ENCODE measurements around the gene FREM2.

FREM2 gene

GRCh38 chr13:38685974-38686576 lies 802 bp upstream of the FREM2 start:
- H2AK5ac ChIP-seq (ENCODE audit: low read depth, low read length) = no peak overlapping the region
- H3K14ac ChIP-seq (ENCODE audit: low read length) = no peak overlapping the region
- peak overlapping the region; percentile 64 to 81 for H3K4me3 ChIP-seq (ENCODE audit: low read length in 2 of 2)
- H3K9me3 ChIP-seq (replicated peaks in 1 of 2; ENCODE audit: control insufficient read depth in 2 of 2, insufficient read depth in 1 of 2, low read depth in 1 of 2, low read length in 2 of 2) = peaks cover 0 to 8% of the 10 kb centered on the region in 2 donors
- H3K9ac ChIP-seq (ENCODE audit: low read depth, low read length, poor library complexity) = no peak overlapping the region
- peaks cover 5 to 7% of the 10 kb centered on the region in 2 donors for H3K4me1 ChIP-seq (ENCODE audit: control insufficient read depth in 2 of 2, insufficient read depth in 1 of 2, low read depth in 1 of 2, low read length in 2 of 2)
- no peak overlapping the region for H4K91ac ChIP-seq (ENCODE audit: low read depth, low read length, poor library complexity)
- H3K23ac ChIP-seq (ENCODE audit: low read depth, low read length, poor library complexity) = no peak overlapping the region
- no peak overlapping the region for H4K8ac ChIP-seq (ENCODE audit: low read depth, low read length)
- peak overlapping the region; percentile 92 for H3K4me2 ChIP-seq (ENCODE audit: insufficient read depth, low read length, poor library complexity, severe bottlenecking)
- peak overlapping the region; percentile 94 for H2AFZ ChIP-seq (ENCODE audit: low read length)
- no peak overlapping the region for H2BK12ac ChIP-seq (ENCODE audit: low read length)
- peaks cover 0 to 8% of the 10 kb centered on the region in 2 donors for H3K36me3 ChIP-seq (replicated peaks in 1 of 2; ENCODE audit: control insufficient read depth in 2 of 2, insufficient read depth in 2 of 2, low read length in 2 of 2)
- H3K4ac ChIP-seq (ENCODE audit: low read length) = no peak overlapping the region
- WGBS, 2 donors (ENCODE audit: extremely low coverage in 2 of 2, insufficient read length in 2 of 2, insufficient replicate concordance in 1 of 2) = no CpG with 5 or more reads among the region's 14 CpGs
- H2BK120ac ChIP-seq (ENCODE audit: low read depth, low read length) = no peak overlapping the region
- no peak overlapping the region for H2BK5ac ChIP-seq (ENCODE audit: low read length)
- peak overlapping the region; percentile 78 for H3K27ac ChIP-seq (replicated peaks; ENCODE audit: low read length)
- peak overlapping the region; percentile 77 for H3K18ac ChIP-seq (ENCODE audit: low read length)
- DNase-seq (ENCODE audit: low spot score) = peak; percentile 56
- no peak overlapping the region for H2BK15ac ChIP-seq (ENCODE audit: low read length)
- H3K27me3 ChIP-seq (ENCODE audit: control insufficient read depth in 3 of 3, insufficient read depth in 3 of 3, low read depth in 1 of 3, low read length in 3 of 3) = peaks cover 0 to 6% (median 0%) of the 10 kb centered on the region in 3 experiments
- H3K79me1 ChIP-seq (ENCODE audit: low read depth, low read length) = peaks cover 2% of the 10 kb centered on the region

GRCh38 chr13:38687246-38688229 lies 661 bp downstream of the FREM2 start:
- Histone ChIP-seq H4K8ac (ENCODE audit: low read depth, low read length) (no peak overlapping the region), H2BK120ac (ENCODE audit: low read depth, low read length) (peak overlapping the region; percentile 62), H2AK5ac (ENCODE audit: low read depth, low read length) (no peak overlapping the region), H3K14ac (ENCODE audit: low read length) (no peak overlapping the region), H3K4me1 (ENCODE audit: control insufficient read depth in 2 of 2, insufficient read depth in 1 of 2, low read depth in 1 of 2, low read length in 2 of 2) (peaks cover 5 to 7% of the 10 kb centered on the region in 2 donors), H3K23ac (ENCODE audit: low read depth, low read length, poor library complexity) (peak overlapping the region; percentile 29), H3K4me3 (ENCODE audit: low read length in 2 of 2) (peak overlapping the region; percentile 64 to 97), H3K36me3 (replicated peaks in 1 of 2; ENCODE audit: control insufficient read depth in 2 of 2, insufficient read depth in 2 of 2, low read length in 2 of 2) (peaks cover 0 to 11% of the 10 kb centered on the region in 2 donors), H3K27me3 (ENCODE audit: control insufficient read depth in 3 of 3, insufficient read depth in 3 of 3, low read depth in 1 of 3, low read length in 3 of 3) (peaks cover 0 to 6% (median 0%) of the 10 kb centered on the region in 3 experiments), H2AFZ (ENCODE audit: low read length) (peak overlapping the region; percentile 94), H3K9ac (ENCODE audit: low read depth, low read length, poor library complexity) (peak overlapping the region; percentile 92), H3K27ac (replicated peaks; ENCODE audit: low read length) (peak overlapping the region; percentile 82), H4K91ac (ENCODE audit: low read depth, low read length, poor library complexity) (no peak overlapping the region), H2BK12ac (ENCODE audit: low read length) (no peak overlapping the region), H3K4me2 (ENCODE audit: insufficient read depth, low read length, poor library complexity, severe bottlenecking) (peak overlapping the region; percentile 92), H2BK5ac (ENCODE audit: low read length) (no peak overlapping the region), H3K9me3 (replicated peaks in 1 of 2; ENCODE audit: control insufficient read depth in 2 of 2, insufficient read depth in 1 of 2, low read depth in 1 of 2, low read length in 2 of 2) (peaks cover 0 to 10% of the 10 kb centered on the region in 2 donors), H2BK15ac (ENCODE audit: low read length) (peak overlapping the region; percentile 83), H3K79me1 (ENCODE audit: low read depth, low read length) (peaks cover 2% of the 10 kb centered on the region), H3K18ac (ENCODE audit: low read length) (peak overlapping the region; percentile 94), H3K4ac (ENCODE audit: low read length) (peak overlapping the region; percentile 94)
- DNase-seq (ENCODE audit: low spot score) = no peak
- WGBS, 2 donors (ENCODE audit: extremely low coverage in 2 of 2, insufficient read length in 2 of 2, insufficient replicate concordance in 1 of 2) = no CpG with 5 or more reads among the region's 80 CpGs

GRCh38 chr13:38688674-38689073 lies 1.8 kb downstream of the FREM2 start:
- H3K23ac ChIP-seq (ENCODE audit: low read depth, low read length, poor library complexity) = no peak overlapping the region
- no peak overlapping the region for H3K14ac ChIP-seq (ENCODE audit: low read length)
- H3K4me2 ChIP-seq (ENCODE audit: insufficient read depth, low read length, poor library complexity, severe bottlenecking) = no peak overlapping the region
- H3K27me3 ChIP-seq (ENCODE audit: control insufficient read depth in 3 of 3, insufficient read depth in 3 of 3, low read depth in 1 of 3, low read length in 3 of 3) = peaks cover 0 to 6% (median 0%) of the 10 kb centered on the region in 3 experiments
- no peak overlapping the region for H3K4me3 ChIP-seq (ENCODE audit: low read length in 2 of 2)
- H2BK12ac ChIP-seq (ENCODE audit: low read length) = no peak overlapping the region
- no peak overlapping the region for H2BK15ac ChIP-seq (ENCODE audit: low read length)
- no peak for DNase-seq (ENCODE audit: low spot score)
- H2AFZ ChIP-seq (ENCODE audit: low read length) = no peak overlapping the region
- peaks cover 7 to 8% of the 10 kb centered on the region in 2 donors for H3K4me1 ChIP-seq (ENCODE audit: control insufficient read depth in 2 of 2, insufficient read depth in 1 of 2, low read depth in 1 of 2, low read length in 2 of 2)
- H2AK5ac ChIP-seq (ENCODE audit: low read depth, low read length) = no peak overlapping the region
- H3K9ac ChIP-seq (ENCODE audit: low read depth, low read length, poor library complexity) = no peak overlapping the region
- no peak overlapping the region for H2BK120ac ChIP-seq (ENCODE audit: low read depth, low read length)
- H3K36me3 ChIP-seq (replicated peaks in 1 of 2; ENCODE audit: control insufficient read depth in 2 of 2, insufficient read depth in 2 of 2, low read length in 2 of 2) = peaks cover 0 to 11% of the 10 kb centered on the region in 2 donors
- H4K8ac ChIP-seq (ENCODE audit: low read depth, low read length) = no peak overlapping the region
- H2BK5ac ChIP-seq (ENCODE audit: low read length) = no peak overlapping the region
- no peak overlapping the region for H4K91ac ChIP-seq (ENCODE audit: low read depth, low read length, poor library complexity)
- no peak overlapping the region for H3K18ac ChIP-seq (ENCODE audit: low read length)
- H3K9me3 ChIP-seq (replicated peaks in 1 of 2; ENCODE audit: control insufficient read depth in 2 of 2, insufficient read depth in 1 of 2, low read depth in 1 of 2, low read length in 2 of 2) = peaks cover 0 to 10% of the 10 kb centered on the region in 2 donors
- no peak overlapping the region for H3K27ac ChIP-seq (replicated peaks; ENCODE audit: low read length)
- no peak overlapping the region for H3K4ac ChIP-seq (ENCODE audit: low read length)
- no CpG with 5 or more reads among the region's 12 CpGs for WGBS, 2 donors (ENCODE audit: extremely low coverage in 2 of 2, insufficient read length in 2 of 2, insufficient replicate concordance in 1 of 2)
- H3K79me1 ChIP-seq (ENCODE audit: low read depth, low read length) = peaks cover 2% of the 10 kb centered on the region

GRCh38 chr13:38690231-38690630 lies 3.4 kb downstream of the FREM2 start:
- Histone ChIP-seq H3K23ac (ENCODE audit: low read depth, low read length, poor library complexity) (no peak overlapping the region), H3K4ac (ENCODE audit: low read length) (no peak overlapping the region), H3K4me2 (ENCODE audit: insufficient read depth, low read length, poor library complexity, severe bottlenecking) (no peak overlapping the region), H4K8ac (ENCODE audit: low read depth, low read length) (no peak overlapping the region), H2AK5ac (ENCODE audit: low read depth, low read length) (no peak overlapping the region), H2BK5ac (ENCODE audit: low read length) (no peak overlapping the region), H2BK15ac (ENCODE audit: low read length) (no peak overlapping the region), H3K14ac (ENCODE audit: low read length) (no peak overlapping the region), H3K79me1 (ENCODE audit: low read depth, low read length) (peaks cover 2% of the 10 kb centered on the region), H3K4me3 (ENCODE audit: low read length in 2 of 2) (no peak overlapping the region), H3K4me1 (ENCODE audit: control insufficient read depth in 2 of 2, insufficient read depth in 1 of 2, low read depth in 1 of 2, low read length in 2 of 2) (peaks cover 7 to 8% of the 10 kb centered on the region in 2 donors), H2BK12ac (ENCODE audit: low read length) (no peak overlapping the region), H3K36me3 (replicated peaks in 1 of 2; ENCODE audit: control insufficient read depth in 2 of 2, insufficient read depth in 2 of 2, low read length in 2 of 2) (peaks cover 0 to 11% of the 10 kb centered on the region in 2 donors), H3K18ac (ENCODE audit: low read length) (no peak overlapping the region), H3K27me3 (ENCODE audit: control insufficient read depth in 3 of 3, insufficient read depth in 3 of 3, low read depth in 1 of 3, low read length in 3 of 3) (peaks cover 0 to 6% (median 0%) of the 10 kb centered on the region in 3 experiments), H3K9me3 (replicated peaks in 1 of 2; ENCODE audit: control insufficient read depth in 2 of 2, insufficient read depth in 1 of 2, low read depth in 1 of 2, low read length in 2 of 2) (peaks cover 0 to 10% of the 10 kb centered on the region in 2 donors), H2BK120ac (ENCODE audit: low read depth, low read length) (no peak overlapping the region), H2AFZ (ENCODE audit: low read length) (no peak overlapping the region), H3K27ac (replicated peaks; ENCODE audit: low read length) (no peak overlapping the region), H4K91ac (ENCODE audit: low read depth, low read length, poor library complexity) (no peak overlapping the region), H3K9ac (ENCODE audit: low read depth, low read length, poor library complexity) (no peak overlapping the region)
- DNase-seq (ENCODE audit: low spot score) = no peak
- no CpG with 5 or more reads among the region's 2 CpGs for WGBS, 2 donors (ENCODE audit: extremely low coverage in 2 of 2, insufficient read length in 2 of 2, insufficient replicate concordance in 1 of 2)
